HCT116 (cell line): ENCODE results near the gene POFUT2. TPM values are rescaled to one million over a fixed set of nuclear protein-coding genes. Genes with fewer than 3 reads are reported as not detected.

Source experiments
- ATAC-seq: fragments of 200-7000 bp; cut with Tn5 transposase; 2 replicates; pipeline ENCODE4 v1.9.1; 2020; ENCODE audit warnings: mild to moderate bottlenecking, moderate library complexity
- BruUV-seq: library from RNA; stranded (reverse); fragments of 400-500 nt; replicated peaks from 2 replicates; lab custom pipeline; 2021; lab: Mats Ljungman, UMichigan
- CTCF ChIA-PET: fragments of 300-600 bp; sonication (Branson Sonifier 250); formaldehyde crosslinking; loops from one replicate; lab custom pipeline; 2021; ENCODE audit warnings: antibody characterized with exemption; lab: Charles Lee
- POLR2A ChIA-PET: fragments of 300-600, 350-600 bp; sonication (Branson Sonifier 250); formaldehyde crosslinking; loops from one replicate; lab custom pipeline; 2021; ENCODE audit warnings: antibody characterized with exemption; lab: Charles Lee
- RAD21 ChIA-PET, 2 experiments: fragments of 300-600 bp; sonication (Branson Sonifier 250); formaldehyde crosslinking; loops; one replicate each; lab custom pipeline; 2023; ENCODE audit warnings: low total read pairs in 2 of 2; ENCODE audit not compliant: uncharacterized antibody in 2 of 2, unreplicated experiment in 2 of 2, low non-redundant PET in 1 of 2; lab: Charles Lee
- DNase-seq: peaks from one replicate; pipeline ENCODE4 v3.0.0-alpha.2; 2010; ENCODE audit warnings: low read depth, low spot score
- H2AFZ ChIP-seq: fragments of 200-600 bp; shearing (Covaris generic), sonication (generic); 2 replicates; pipeline ENCODE4 v1.6.1; 2017; ENCODE audit warnings: low read depth, mixed run types, mixed read lengths, antibody characterized with exemption, low read length; ENCODE audit not compliant: poor library complexity, severe bottlenecking
- H3K27ac ChIP-seq: 2 replicates; pipeline ENCODE4 v1.5.1; 2012; ENCODE audit warnings: low read depth, low read length
- H3K27me3 ChIP-seq: fragments of 200-600 bp; sonication (generic); 2 replicates; pipeline ENCODE4 v1.6.1; 2016; ENCODE audit warnings: mixed run types, low read length, mixed read lengths; ENCODE audit not compliant: insufficient read depth
- H3K36me3 ChIP-seq, 2 experiments: fragments of 200-500 bp in 1 of 2; fragments of 200-600 bp in 1 of 2; sonication (Bioruptor generic) in 1 of 2; sonication (generic) in 1 of 2; 2 replicates each; pipeline versions ENCODE4 v1.5.1 to v1.6.1; 2014 to 2016; ENCODE audit warnings: low read length in 2 of 2, inconsistent platforms in 1 of 2, mixed read lengths in 1 of 2, mixed run types in 1 of 2; ENCODE audit not compliant: insufficient read depth in 2 of 2, control insufficient read depth in 1 of 2
- H3K4me1 ChIP-seq, 2 experiments: fragments of 200-600 bp in 1 of 2; sonication (generic) in 1 of 2; 2 replicates each; pipeline versions ENCODE4 v1.5.1 to v1.6.1; 2012 to 2017; ENCODE audit warnings: low read length in 2 of 2, inconsistent platforms in 1 of 2, mild to moderate bottlenecking in 1 of 2, mixed read lengths in 1 of 2, mixed run types in 1 of 2, moderate library complexity in 1 of 2; ENCODE audit not compliant: insufficient read depth in 2 of 2, control insufficient read depth in 1 of 2
- H3K4me2 ChIP-seq: fragments of 200-600 bp; sonication (generic); 2 replicates; pipeline ENCODE4 v1.6.1; 2017; ENCODE audit warnings: mixed run types, low read length, mixed read lengths
- H3K4me3 ChIP-seq, 2 experiments: fragments of 200-600 bp in 1 of 2; sonication (generic) in 1 of 2; replicated peaks in 1 of 2; 2 replicates each; pipeline ENCODE4 v1.5.1; 2011 to 2016; ENCODE audit warnings: low read length in 2 of 2, control low read depth in 1 of 2, low read depth in 1 of 2, mild to moderate bottlenecking in 1 of 2, mixed read lengths in 1 of 2, mixed run types in 1 of 2
- H3K79me2 ChIP-seq: fragments of 200-600 bp; sonication (generic); 2 replicates; pipeline ENCODE4 v1.6.1; 2017; ENCODE audit warnings: mild to moderate bottlenecking, mixed run types, low read length, moderate library complexity, mixed read lengths; ENCODE audit not compliant: insufficient read depth
- H3K9ac ChIP-seq: fragments of 200-600 bp; sonication (generic); 2 replicates; pipeline ENCODE4 v1.6.1; 2016; ENCODE audit warnings: low read length, mixed read lengths
- H3K9me2 ChIP-seq: fragments of 200-600 bp; sonication (generic), shearing (Covaris generic); 2 replicates; pipeline ENCODE4 v1.6.1; 2017; ENCODE audit warnings: mixed run types, mild to moderate bottlenecking, moderate library complexity; ENCODE audit not compliant: insufficient read depth
- H3K9me3 ChIP-seq, 2 experiments: fragments of 200-500 bp in 1 of 2; fragments of 200-600 bp in 1 of 2; sonication (Bioruptor generic) in 1 of 2; sonication (generic) in 1 of 2; 2 replicates each; pipeline ENCODE4 v1.6.1; 2014 to 2017; ENCODE audit warnings: low read length in 2 of 2, mixed read lengths in 2 of 2, inconsistent platforms in 1 of 2, low read depth in 1 of 2, mild to moderate bottlenecking in 1 of 2, mixed run types in 1 of 2, moderate library complexity in 1 of 2; ENCODE audit not compliant: control insufficient read depth in 1 of 2, insufficient read depth in 1 of 2
- H4K20me1 ChIP-seq: fragments of 200-600 bp; sonication (generic), shearing (Covaris generic); 2 replicates; pipeline ENCODE4 v1.6.1; 2017; ENCODE audit warnings: mixed run types, mild to moderate bottlenecking, moderate library complexity; ENCODE audit not compliant: insufficient read depth
- ATF3 ChIP-seq: IDR thresholded peaks from 2 replicates; pipeline ENCODE4 v1.6.1; 2012
- CBX3 ChIP-seq: IDR thresholded peaks from 2 replicates; pipeline ENCODE4 v1.6.1; 2012; ENCODE audit warnings: low read depth
- EGR1 ChIP-seq: IDR thresholded peaks from 2 replicates; pipeline ENCODE4 v1.6.1; 2012; ENCODE audit warnings: low read depth
- ELF1 ChIP-seq: IDR thresholded peaks from 2 replicates; pipeline ENCODE4 v1.6.1; 2012; ENCODE audit warnings: low read depth, borderline replicate concordance
- POLR2A ChIP-seq: IDR thresholded peaks from 2 replicates; pipeline ENCODE4 v1.7.0; 2011; ENCODE audit warnings: borderline replicate concordance; ENCODE audit not compliant: insufficient read depth, insufficient read length; ENCODE audit errors: extremely low read depth
- RAD21 ChIP-seq: IDR thresholded peaks from 2 replicates; pipeline ENCODE4 v1.6.1; 2012; ENCODE audit warnings: low read depth, mild to moderate bottlenecking
- SIN3A ChIP-seq: IDR thresholded peaks from 2 replicates; pipeline ENCODE4 v1.6.1; 2012; ENCODE audit warnings: low read depth
- SP1 ChIP-seq: IDR thresholded peaks from 2 replicates; pipeline ENCODE4 v1.6.1; 2012; ENCODE audit warnings: low read depth
- SRF ChIP-seq: IDR thresholded peaks from 2 replicates; pipeline ENCODE4 v1.6.1; 2012; ENCODE audit warnings: low read depth
- ZBTB33 ChIP-seq: IDR thresholded peaks from 2 replicates; pipeline ENCODE4 v1.6.1; 2011; ENCODE audit warnings: mild to moderate bottlenecking, low read length, moderate library complexity; ENCODE audit not compliant: insufficient replicate concordance; ENCODE audit errors: extremely low read depth
- ZFX ChIP-seq: fragments of 450-650 bp; IDR thresholded peaks from 2 replicates; pipeline ENCODE4 v1.6.1; 2017
- intact Hi-C: fragments of 100-400 bp; cut with micrococcal nuclease; formaldehyde crosslinking; loops from 2 replicates; pipeline ENCODE4 v1.10.0; 2022
- total RNA-seq: library from RNA; stranded (reverse); gene quantifications from one replicate; pipeline ENCODE4 v1.2.1, GENCODE V29; 2021; ENCODE audit not compliant: unreplicated experiment
- TF ChIP-seq, protein P1 (sequence below): IDR thresholded peaks from 2 replicates; pipeline ENCODE4 v1.6.1; 2012; ENCODE audit warnings: low read depth

POFUT2 gene
- total RNA-seq, 1 experiment from 2014 or later = 20.5 TPM

DNA sequence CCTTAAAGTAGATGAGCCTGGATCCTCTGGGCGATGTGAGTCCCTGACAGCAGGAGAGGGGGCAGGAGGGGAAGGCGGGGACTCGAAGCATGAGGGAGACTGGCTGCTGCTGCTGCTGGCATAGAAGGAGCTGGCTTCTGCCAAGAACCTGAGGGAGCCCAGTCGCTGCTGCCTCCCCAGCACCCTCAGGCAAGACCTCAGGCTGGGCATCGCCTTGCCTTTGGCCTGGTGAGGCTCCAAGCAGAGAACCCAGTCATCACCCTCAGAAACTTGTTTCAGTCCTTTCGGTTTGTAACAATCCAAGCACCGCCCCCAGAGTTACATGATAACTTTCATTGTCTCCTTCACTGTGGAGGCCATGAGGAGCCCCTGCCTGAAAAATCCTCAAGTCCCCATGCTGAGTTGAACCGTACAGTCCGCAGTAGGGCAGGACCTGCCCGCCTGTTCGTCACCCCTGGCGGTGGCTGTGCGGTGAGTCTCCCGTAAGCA lies 38.8 kb downstream of the POFUT2 start:
- ChIA-PET POLR2A (no interaction called here), RAD21 (no interaction called here), CTCF (interaction anchor here (1.5 kb wide), 1 partner anchor 109 kb away, joined by 3 read pairs; no protein-coding TSS in a partner anchor)
- Histone ChIP-seq H3K9me3 (peaks cover 0 to 8% of the 10 kb centered on the region in 2 experiments; a peak in 1 of 4 replicates), H3K36me3 (no peaks in the 10 kb centered on the region), H3K79me2 (no peaks in the 10 kb centered on the region), H3K27me3 (no peaks in the 10 kb centered on the region), H2AFZ (no peak overlapping the region), H3K9ac (no peak overlapping the region), H3K27ac (no peak overlapping the region), H3K4me2 (no peak overlapping the region), H4K20me1 (no peaks in the 10 kb centered on the region), H3K9me2 (no peaks in the 10 kb centered on the region), H3K4me3 (no peak overlapping the region), H3K4me1 (peaks cover 0 to 7% of the 10 kb centered on the region in 2 experiments; a peak in 1 of 4 replicates)
- no peak for TF ChIP-seq CBX3
- TF ChIP-seq, protein P1, sequence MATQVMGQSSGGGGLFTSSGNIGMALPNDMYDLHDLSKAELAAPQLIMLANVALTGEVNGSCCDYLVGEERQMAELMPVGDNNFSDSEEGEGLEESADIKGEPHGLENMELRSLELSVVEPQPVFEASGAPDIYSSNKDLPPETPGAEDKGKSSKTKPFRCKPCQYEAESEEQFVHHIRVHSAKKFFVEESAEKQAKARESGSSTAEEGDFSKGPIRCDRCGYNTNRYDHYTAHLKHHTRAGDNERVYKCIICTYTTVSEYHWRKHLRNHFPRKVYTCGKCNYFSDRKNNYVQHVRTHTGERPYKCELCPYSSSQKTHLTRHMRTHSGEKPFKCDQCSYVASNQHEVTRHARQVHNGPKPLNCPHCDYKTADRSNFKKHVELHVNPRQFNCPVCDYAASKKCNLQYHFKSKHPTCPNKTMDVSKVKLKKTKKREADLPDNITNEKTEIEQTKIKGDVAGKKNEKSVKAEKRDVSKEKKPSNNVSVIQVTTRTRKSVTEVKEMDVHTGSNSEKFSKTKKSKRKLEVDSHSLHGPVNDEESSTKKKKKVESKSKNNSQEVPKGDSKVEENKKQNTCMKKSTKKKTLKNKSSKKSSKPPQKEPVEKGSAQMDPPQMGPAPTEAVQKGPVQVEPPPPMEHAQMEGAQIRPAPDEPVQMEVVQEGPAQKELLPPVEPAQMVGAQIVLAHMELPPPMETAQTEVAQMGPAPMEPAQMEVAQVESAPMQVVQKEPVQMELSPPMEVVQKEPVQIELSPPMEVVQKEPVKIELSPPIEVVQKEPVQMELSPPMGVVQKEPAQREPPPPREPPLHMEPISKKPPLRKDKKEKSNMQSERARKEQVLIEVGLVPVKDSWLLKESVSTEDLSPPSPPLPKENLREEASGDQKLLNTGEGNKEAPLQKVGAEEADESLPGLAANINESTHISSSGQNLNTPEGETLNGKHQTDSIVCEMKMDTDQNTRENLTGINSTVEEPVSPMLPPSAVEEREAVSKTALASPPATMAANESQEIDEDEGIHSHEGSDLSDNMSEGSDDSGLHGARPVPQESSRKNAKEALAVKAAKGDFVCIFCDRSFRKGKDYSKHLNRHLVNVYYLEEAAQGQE = no peak
- TF ChIP-seq ATF3 = no peak
- TF ChIP-seq SIN3A = no peak
- no peak for TF ChIP-seq POLR2A
- TF ChIP-seq EGR1 = no peak
- no peak for TF ChIP-seq RAD21
- no peak for TF ChIP-seq ZBTB33
- TF ChIP-seq SRF = no peak
- no peak for TF ChIP-seq ELF1
- no peak for TF ChIP-seq SP1
- TF ChIP-seq ZFX = no peak
- BruUV-seq = no TSS peak
- ATAC-seq (no peak), DNase-seq (no peak)
- intact Hi-C loops = no loop called here
